SK-N-SH (cell line): ENCODE measurements around the gene PNPLA1. TPM values are rescaled to one million over a fixed set of nuclear protein-coding genes. Genes with fewer than 3 reads are reported as not detected.

Experiments
- CTCF ChIA-PET: fragments of 300-600, 350-600 bp; formaldehyde crosslinking; extraction: SDS; loops from one replicate; lab custom pipeline; 2021; lab: Yijun Ruan, JAX
- POLR2A ChIA-PET: fragments of 350-600 bp; sonication (Branson Sonifier 250); formaldehyde crosslinking; extraction: SDS; loops from one replicate; lab custom pipeline; 2020; ENCODE audit warnings: antibody characterized with exemption, inconsistent platforms; lab: Yijun Ruan, JAX
- DNase-seq: peaks from one replicate; pipeline ENCODE4 v3.0.0; 2012
- H2AFZ ChIP-seq: fragments of 200-600 bp; sonication (generic); 2 replicates; pipeline ENCODE4 v1.8.1; 2016; ENCODE audit warnings: antibody characterized with exemption, mild to moderate bottlenecking, low read depth
- H3F3A ChIP-seq: fragments of 200-600 bp; sonication (generic); replicated peaks from 2 replicates; pipeline ENCODE3; 2016; ENCODE audit warnings: antibody characterized with exemption, mild to moderate bottlenecking; ENCODE audit not compliant: insufficient read depth
- H3K27ac ChIP-seq, 2 experiments: fragments of 200-500 bp in 1 of 2; fragments of 200-600 bp in 1 of 2; sonication (Bioruptor generic) in 1 of 2; sonication (generic), shearing (Covaris generic) in 1 of 2; 2 replicates each; pipeline versions ENCODE4 v1.5.1 to v1.6.1; 2014 to 2016; ENCODE audit warnings: low read depth in 2 of 2, inconsistent platforms in 1 of 2, low read length in 1 of 2, mild to moderate bottlenecking in 1 of 2, mixed read lengths in 1 of 2
- H3K27me3 ChIP-seq: fragments of 200-600 bp; sonication (generic), shearing (Covaris generic); 2 replicates; pipeline ENCODE4 v1.6.1; 2016; ENCODE audit warnings: mixed run types; ENCODE audit not compliant: insufficient read depth
- H3K36me3 ChIP-seq, 2 experiments: fragments of 200-500 bp in 1 of 2; fragments of 200-600 bp in 1 of 2; sonication (Bioruptor generic) in 1 of 2; sonication (generic) in 1 of 2; replicated peaks in 1 of 2; 2 replicates each; pipeline versions ENCODE3 to v1.5.1; 2014 to 2016; ENCODE audit warnings: low read length in 1 of 2, mild to moderate bottlenecking in 1 of 2; ENCODE audit not compliant: insufficient read depth in 2 of 2, control insufficient read depth in 1 of 2
- H3K4me1 ChIP-seq, 2 experiments: fragments of 200-500 bp in 1 of 2; fragments of 200-600 bp in 1 of 2; sonication (Bioruptor generic) in 1 of 2; sonication (generic), shearing (Covaris generic) in 1 of 2; 2 replicates each; pipeline versions ENCODE4 v1.5.1 to v1.6.1; 2014 to 2016; ENCODE audit warnings: low read depth in 1 of 2, low read length in 1 of 2, mixed run types in 1 of 2; ENCODE audit not compliant: insufficient read depth in 2 of 2, control insufficient read depth in 1 of 2
- H3K4me2 ChIP-seq: fragments of 200-600 bp; sonication (generic), shearing (Covaris generic); 2 replicates; pipeline ENCODE4 v1.6.1; 2017; ENCODE audit warnings: mixed run types
- H3K4me3 ChIP-seq, 2 experiments: fragments of 200-500 bp in 1 of 2; fragments of 200-600 bp in 1 of 2; sonication (Bioruptor generic) in 1 of 2; sonication (generic), shearing (Covaris generic) in 1 of 2; 2 replicates each; pipeline versions ENCODE4 v1.5.1 to v1.8.1; 2014 to 2016; ENCODE audit warnings: low read depth in 2 of 2, inconsistent platforms in 1 of 2, low read length in 1 of 2, mild to moderate bottlenecking in 1 of 2, mixed read lengths in 1 of 2, moderate library complexity in 1 of 2
- H3K79me2 ChIP-seq: fragments of 200-600 bp; sonication (generic); 2 replicates; pipeline ENCODE4 v1.8.1; 2017; ENCODE audit warnings: mild to moderate bottlenecking; ENCODE audit not compliant: insufficient read depth
- H3K9ac ChIP-seq: fragments of 200-600 bp; sonication (generic); 2 replicates; pipeline ENCODE4 v1.6.1; 2017; ENCODE audit warnings: mixed run types
- H3K9me2 ChIP-seq: fragments of 200-600 bp; sonication (generic); 2 replicates; pipeline ENCODE4 v1.6.1; 2017; ENCODE audit warnings: mixed run types
- H3K9me3 ChIP-seq: fragments of 200-600 bp; sonication (generic); 2 replicates; pipeline ENCODE4 v1.6.1; 2017; ENCODE audit warnings: mixed run types, mild to moderate bottlenecking, moderate library complexity
- H4K20me1 ChIP-seq: fragments of 200-600 bp; sonication (generic); 2 replicates; pipeline ENCODE4 v1.6.1; 2017; ENCODE audit warnings: mild to moderate bottlenecking, mixed run types; ENCODE audit not compliant: insufficient read depth
- CHD2 ChIP-seq: fragments of 150-350 bp; IDR thresholded peaks from 2 replicates; pipeline ENCODE4 v1.6.1; 2018; ENCODE audit warnings: low read length; ENCODE audit not compliant: partially characterized antibody
- EP300 ChIP-seq, 2 experiments: IDR thresholded peaks; 2 replicates each; pipeline versions ENCODE4 v1.4.0 to v1.6.1; 2012; ENCODE audit warnings: borderline replicate concordance in 1 of 2, low read depth in 1 of 2, low read length in 1 of 2
- EZH2phosphoT487 ChIP-seq: fragments of 200-600 bp; sonication (generic); IDR thresholded peaks from 2 replicates; pipeline ENCODE4 v1.6.1; 2017; ENCODE audit warnings: low read depth, mixed run types, mild to moderate bottlenecking, antibody characterized with exemption, moderate library complexity, borderline replicate concordance
- FOSL2 ChIP-seq: IDR thresholded peaks from 2 replicates; pipeline ENCODE4 v1.4.0; 2012; ENCODE audit warnings: low read depth, mild to moderate bottlenecking, moderate library complexity, borderline replicate concordance
- FOXM1 ChIP-seq: IDR thresholded peaks from 2 replicates; pipeline ENCODE4 v1.4.0; 2012; ENCODE audit warnings: low read depth, mild to moderate bottlenecking
- GABPA ChIP-seq: IDR thresholded peaks from 2 replicates; pipeline ENCODE4 v1.4.0; 2012; ENCODE audit warnings: low read depth, mild to moderate bottlenecking
- MEF2A ChIP-seq: IDR thresholded peaks from 2 replicates; pipeline ENCODE4 v1.4.0; 2012; ENCODE audit warnings: low read depth, borderline replicate concordance
- RXRA ChIP-seq: IDR thresholded peaks from 2 replicates; pipeline ENCODE4 v1.4.0; 2012; ENCODE audit warnings: low read depth, mild to moderate bottlenecking, borderline replicate concordance
- SIN3A ChIP-seq: IDR thresholded peaks from 2 replicates; pipeline ENCODE4 v1.6.1; 2012; ENCODE audit warnings: low read depth, mild to moderate bottlenecking, low read length, moderate library complexity, borderline replicate concordance
- TEAD4 ChIP-seq: IDR thresholded peaks from 2 replicates; pipeline ENCODE4 v1.4.0; 2012; ENCODE audit warnings: mild to moderate bottlenecking, borderline replicate concordance; ENCODE audit not compliant: insufficient read depth
- WGBS: methylation state at CpG from one replicate; pipeline ENCODE4 v1.1.6; 2017; ENCODE audit warnings: low lambda C conversion rate; 5-methylcytosine and 5-hydroxymethylcytosine counted together
- polyA plus RNA-seq, 3 experiments: library from polyadenylated mRNA; depleted of rRNA; stranded (reverse); fragments of >200 nt; gene quantifications; 2 replicates each; pipeline ENCODE4 v1.2.3, GENCODE V29; 2012
- TF ChIP-seq, protein P1 (sequence below): IDR thresholded peaks from 2 replicates; pipeline ENCODE4 v1.6.1; 2012; ENCODE audit warnings: mild to moderate bottlenecking, low read depth, low read length, moderate library complexity
- TF ChIP-seq, protein P2 (sequence below): IDR thresholded peaks from 2 replicates; pipeline ENCODE4 v1.4.0; 2012; ENCODE audit warnings: low read depth, borderline replicate concordance

The PNPLA1 gene
- polyA plus RNA-seq, 1 of the 3 experiments (the other 2 are of a cell fraction), result not detected

DNA sequence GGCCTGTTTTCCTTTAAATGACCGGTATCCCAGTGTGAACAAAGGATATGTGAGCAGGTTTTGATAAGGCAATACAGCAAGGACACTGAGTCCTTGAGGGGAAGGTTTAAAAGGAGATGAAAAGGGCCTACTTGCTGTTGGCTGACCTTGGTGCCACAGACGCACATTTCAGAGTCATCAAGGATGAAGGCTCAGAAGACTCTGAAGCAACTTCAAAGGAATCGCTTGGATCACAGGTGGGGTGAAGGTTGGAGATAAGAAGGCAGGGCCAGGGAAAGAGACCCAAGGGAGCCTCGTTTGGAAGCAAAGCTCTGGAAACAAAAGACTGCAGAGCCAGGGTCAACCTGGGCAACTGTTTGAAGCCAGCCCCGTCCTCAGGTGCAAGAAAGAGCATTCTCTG, 30.1 kb upstream of the PNPLA1 start:
- CTCF ChIA-PET, result no interaction called here

GRCh38 chr6:36241728-36242127, 28.1 kb upstream of the PNPLA1 start:
- ChIA-PET CTCF (no interaction called here), POLR2A (no interaction called here)
- H3K27ac ChIP-seq, result no peak overlapping the region
- no peaks in the 10 kb centered on the region for H4K20me1 ChIP-seq
- H3K4me3 ChIP-seq, result no peak overlapping the region
- no peak for DNase-seq
- H3K9me3 ChIP-seq, result no peaks in the 10 kb centered on the region
- H2AFZ ChIP-seq, result no peak overlapping the region
- H3K9me2 ChIP-seq, result no peaks in the 10 kb centered on the region
- WGBS, result 79% methylated on average over 10 of the region's 10 CpGs
- no peaks in the 10 kb centered on the region for H3K27me3 ChIP-seq
- H3F3A ChIP-seq, result no peaks in the 10 kb centered on the region
- no peaks in the 10 kb centered on the region for H3K36me3 ChIP-seq
- TF ChIP-seq EP300 (IDR thresholded peaks at IDR 0.05; ENCODE audit: borderline replicate concordance in 1 of 2, low read depth in 1 of 2, low read length in 1 of 2), result no peak
- no peak for TF ChIP-seq TEAD4
- TF ChIP-seq, protein P1, sequence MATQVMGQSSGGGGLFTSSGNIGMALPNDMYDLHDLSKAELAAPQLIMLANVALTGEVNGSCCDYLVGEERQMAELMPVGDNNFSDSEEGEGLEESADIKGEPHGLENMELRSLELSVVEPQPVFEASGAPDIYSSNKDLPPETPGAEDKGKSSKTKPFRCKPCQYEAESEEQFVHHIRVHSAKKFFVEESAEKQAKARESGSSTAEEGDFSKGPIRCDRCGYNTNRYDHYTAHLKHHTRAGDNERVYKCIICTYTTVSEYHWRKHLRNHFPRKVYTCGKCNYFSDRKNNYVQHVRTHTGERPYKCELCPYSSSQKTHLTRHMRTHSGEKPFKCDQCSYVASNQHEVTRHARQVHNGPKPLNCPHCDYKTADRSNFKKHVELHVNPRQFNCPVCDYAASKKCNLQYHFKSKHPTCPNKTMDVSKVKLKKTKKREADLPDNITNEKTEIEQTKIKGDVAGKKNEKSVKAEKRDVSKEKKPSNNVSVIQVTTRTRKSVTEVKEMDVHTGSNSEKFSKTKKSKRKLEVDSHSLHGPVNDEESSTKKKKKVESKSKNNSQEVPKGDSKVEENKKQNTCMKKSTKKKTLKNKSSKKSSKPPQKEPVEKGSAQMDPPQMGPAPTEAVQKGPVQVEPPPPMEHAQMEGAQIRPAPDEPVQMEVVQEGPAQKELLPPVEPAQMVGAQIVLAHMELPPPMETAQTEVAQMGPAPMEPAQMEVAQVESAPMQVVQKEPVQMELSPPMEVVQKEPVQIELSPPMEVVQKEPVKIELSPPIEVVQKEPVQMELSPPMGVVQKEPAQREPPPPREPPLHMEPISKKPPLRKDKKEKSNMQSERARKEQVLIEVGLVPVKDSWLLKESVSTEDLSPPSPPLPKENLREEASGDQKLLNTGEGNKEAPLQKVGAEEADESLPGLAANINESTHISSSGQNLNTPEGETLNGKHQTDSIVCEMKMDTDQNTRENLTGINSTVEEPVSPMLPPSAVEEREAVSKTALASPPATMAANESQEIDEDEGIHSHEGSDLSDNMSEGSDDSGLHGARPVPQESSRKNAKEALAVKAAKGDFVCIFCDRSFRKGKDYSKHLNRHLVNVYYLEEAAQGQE, result no peak
- H3K9ac ChIP-seq, result no peak overlapping the region
- H3K4me1 ChIP-seq, result peaks cover 0 to 18% of the 10 kb centered on the region in 2 experiments; a peak in 1 of 4 replicates
- no peak overlapping the region for H3K4me2 ChIP-seq
- H3K79me2 ChIP-seq, result no peaks in the 10 kb centered on the region

More for the DNA sequence above, 30.1 kb upstream of the PNPLA1 start:
- Histone ChIP-seq H3K9me2 (no peaks in the 10 kb centered on the region), H3K4me2 (no peak overlapping the region), H3K27me3 (no peaks in the 10 kb centered on the region), H3F3A (no peaks in the 10 kb centered on the region), H3K79me2 (no peaks in the 10 kb centered on the region), H3K9ac (no peak overlapping the region), H3K9me3 (no peaks in the 10 kb centered on the region), H3K4me1 (peaks cover 0 to 4% of the 10 kb centered on the region in 2 experiments; a peak in 1 of 4 replicates), H3K4me3 (no peak overlapping the region), H3K27ac (no peak overlapping the region), H2AFZ (no peak overlapping the region), H4K20me1 (no peaks in the 10 kb centered on the region), H3K36me3 (no peaks in the 10 kb centered on the region)
- POLR2A ChIA-PET, result no interaction called here
- no peak for TF ChIP-seq GABPA
- no peak for TF ChIP-seq MEF2A
- no peak for TF ChIP-seq RXRA
- no peak for TF ChIP-seq FOXM1
- TF ChIP-seq, protein P2, sequence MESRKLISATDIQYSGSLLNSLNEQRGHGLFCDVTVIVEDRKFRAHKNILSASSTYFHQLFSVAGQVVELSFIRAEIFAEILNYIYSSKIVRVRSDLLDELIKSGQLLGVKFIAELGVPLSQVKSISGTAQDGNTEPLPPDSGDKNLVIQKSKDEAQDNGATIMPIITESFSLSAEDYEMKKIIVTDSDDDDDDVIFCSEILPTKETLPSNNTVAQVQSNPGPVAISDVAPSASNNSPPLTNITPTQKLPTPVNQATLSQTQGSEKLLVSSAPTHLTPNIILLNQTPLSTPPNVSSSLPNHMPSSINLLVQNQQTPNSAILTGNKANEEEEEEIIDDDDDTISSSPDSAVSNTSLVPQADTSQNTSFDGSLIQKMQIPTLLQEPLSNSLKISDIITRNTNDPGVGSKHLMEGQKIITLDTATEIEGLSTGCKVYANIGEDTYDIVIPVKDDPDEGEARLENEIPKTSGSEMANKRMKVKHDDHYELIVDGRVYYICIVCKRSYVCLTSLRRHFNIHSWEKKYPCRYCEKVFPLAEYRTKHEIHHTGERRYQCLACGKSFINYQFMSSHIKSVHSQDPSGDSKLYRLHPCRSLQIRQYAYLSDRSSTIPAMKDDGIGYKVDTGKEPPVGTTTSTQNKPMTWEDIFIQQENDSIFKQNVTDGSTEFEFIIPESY, result no peak
- no peak for TF ChIP-seq EZH2phosphoT487
- no peak for TF ChIP-seq TEAD4
- TF ChIP-seq CHD2, result no peak
- no peak for TF ChIP-seq SIN3A
- no peak for TF ChIP-seq FOSL2
- no peak for DNase-seq
- WGBS, result 80% methylated on average over 5 of the region's 5 CpGs
